ENCODE measurements around the gene TMEM201. TPM values are rescaled to one million over a fixed set of nuclear protein-coding genes. Genes with fewer than 3 reads are reported as not detected.

The TMEM201 gene
- total and polyA plus RNA-seq, 2 of the 13 experiments (the other 11 are each of a cell fraction or from before 2014, with no cell fraction given): 1.5 to 8.2 TPM

DNA sequence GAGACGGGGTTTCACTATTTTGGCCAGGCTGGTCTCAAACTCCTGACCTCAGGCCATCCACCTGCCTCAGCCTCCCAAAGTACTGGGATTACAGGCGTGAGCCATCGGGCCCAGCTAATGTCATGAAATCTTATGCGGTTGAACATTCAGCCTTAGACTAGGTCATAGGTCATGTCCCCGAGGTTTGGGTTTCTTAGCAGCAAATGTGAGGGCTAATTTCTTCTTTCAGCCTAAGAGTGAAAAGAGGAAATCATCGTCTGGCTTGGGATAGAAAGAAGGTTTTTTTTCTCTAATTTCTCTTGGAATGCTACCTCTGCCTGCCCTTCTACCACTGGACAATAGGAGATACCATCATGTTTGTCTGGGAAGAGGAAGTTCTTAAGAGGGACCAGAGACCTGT, 44.8 kb downstream of the TMEM201 start (continued):
- no peak for TF ChIP-seq ZNF142 (CRISPR knock-in tag; IDR thresholded peaks at IDR 0.05)
- TF ChIP-seq ETV5 (CRISPR knock-in tag; IDR thresholded peaks at IDR 0.05; ENCODE audit: borderline replicate concordance): no peak
- no peak for TF ChIP-seq NFYC (CRISPR knock-in tag; IDR thresholded peaks at IDR 0.05)
- no peak for TF ChIP-seq ZNF333 (CRISPR knock-in tag; IDR thresholded peaks at IDR 0.05; ENCODE audit: borderline replicate concordance)
- TF ChIP-seq YEATS4 (CRISPR knock-in tag; IDR thresholded peaks at IDR 0.05; ENCODE audit: borderline replicate concordance): no peak
- TF ChIP-seq, protein P1, sequence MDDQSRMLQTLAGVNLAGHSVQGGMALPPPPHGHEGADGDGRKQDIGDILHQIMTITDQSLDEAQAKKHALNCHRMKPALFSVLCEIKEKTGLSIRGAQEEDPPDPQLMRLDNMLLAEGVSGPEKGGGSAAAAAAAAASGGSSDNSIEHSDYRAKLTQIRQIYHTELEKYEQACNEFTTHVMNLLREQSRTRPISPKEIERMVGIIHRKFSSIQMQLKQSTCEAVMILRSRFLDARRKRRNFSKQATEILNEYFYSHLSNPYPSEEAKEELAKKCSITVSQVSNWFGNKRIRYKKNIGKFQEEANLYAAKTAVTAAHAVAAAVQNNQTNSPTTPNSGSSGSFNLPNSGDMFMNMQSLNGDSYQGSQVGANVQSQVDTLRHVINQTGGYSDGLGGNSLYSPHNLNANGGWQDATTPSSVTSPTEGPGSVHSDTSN (CRISPR knock-in tag; IDR thresholded peaks at IDR 0.05; ENCODE audit: borderline replicate concordance): no peak
- TF ChIP-seq ZNF253 (CRISPR knock-in tag; IDR thresholded peaks at IDR 0.05; ENCODE audit: borderline replicate concordance): no peak
